K562 (cell line): ENCODE data around the gene AP2M1. TPM values are rescaled to one million over a fixed set of nuclear protein-coding genes. Genes with fewer than 3 reads are reported as not detected.

ENCODE experiments used
- COPS2 ChIP-seq: fragments of 450-650 bp; conservative IDR thresholded peaks from 2 replicates; pipeline ENCODE4 v1.6.1; 2016; ENCODE audit warnings: mild to moderate bottlenecking, moderate library complexity
- GATA2 ChIP-seq: sonication (generic); formaldehyde crosslinking; IDR thresholded peaks from 2 replicates; pipeline ENCODE4 v1.4.0; 2020; ENCODE audit warnings: mild to moderate bottlenecking, missing genetic modification reagents
- HLTF ChIP-seq: fragments of 450-650 bp; IDR thresholded peaks from 2 replicates; pipeline ENCODE4 v1.6.1; 2016
- MCM3 ChIP-seq: fragments of 450-650 bp; IDR thresholded peaks from 2 replicates; pipeline ENCODE4 v1.6.1; 2016
- MCM7 ChIP-seq, 2 experiments: fragments of 450-650 bp; IDR thresholded peaks; 2 replicates each; pipeline ENCODE4 v1.6.1; 2016 to 2018
- NBN ChIP-seq: fragments of 450-650 bp; IDR thresholded peaks from 2 replicates; pipeline ENCODE4 v1.6.1; 2016; ENCODE audit warnings: low read depth, mild to moderate bottlenecking
- NELFE ChIP-seq: IDR thresholded peaks from 2 replicates; pipeline ENCODE4 v1.6.1; 2011; ENCODE audit warnings: mild to moderate bottlenecking; ENCODE audit not compliant: insufficient read depth, insufficient read length
- NFYB ChIP-seq: IDR thresholded peaks from 2 replicates; pipeline ENCODE4 v1.6.1; 2011; ENCODE audit warnings: mild to moderate bottlenecking, moderate library complexity; ENCODE audit not compliant: insufficient read length; ENCODE audit errors: extremely low read depth
- NRF1 ChIP-seq, 2 experiments: fragments of 450-650 bp; IDR thresholded peaks in 1 of 2; conservative IDR thresholded peaks in 1 of 2; 2 replicates each; pipeline ENCODE4 v1.6.1; 2014; ENCODE audit warnings: mild to moderate bottlenecking in 2 of 2
- PHB2 ChIP-seq: fragments of 450-650 bp; IDR thresholded peaks from 2 replicates; pipeline ENCODE4 v1.6.1; 2017; ENCODE audit warnings: low read depth
- RBM14 ChIP-seq: fragments of 200-400 bp; formaldehyde crosslinking; IDR thresholded peaks from 2 replicates; pipeline ENCODE4 v1.6.1; 2018; ENCODE audit warnings: low read depth, mild to moderate bottlenecking, low read length, moderate library complexity, borderline replicate concordance; ENCODE audit not compliant: insufficient read depth
- TBL1XR1 ChIP-seq, 2 experiments: IDR thresholded peaks; 2 replicates each; pipeline ENCODE4 v1.6.1; 2012; ENCODE audit warnings: improper control_type of control experiment in 2 of 2, low read length in 2 of 2, mild to moderate bottlenecking in 1 of 2
- TCF7L2 ChIP-seq: fragments of 150-350 bp; IDR thresholded peaks from 2 replicates; pipeline ENCODE4 v1.6.1; 2016; ENCODE audit warnings: low read depth, mild to moderate bottlenecking, low read length, moderate library complexity
- TEAD2 ChIP-seq: fragments of 450-650 bp; IDR thresholded peaks from 2 replicates; pipeline ENCODE4 v1.6.1; 2016; ENCODE audit warnings: missing genetic modification characterization, control low read depth, missing compliant biosample characterization
- ZC3H11A ChIP-seq: IDR thresholded peaks from 2 replicates; pipeline ENCODE4 v1.6.1; 2012; ENCODE audit warnings: low read depth, low read length, improper control_type of control experiment
- ZFP1 ChIP-seq: fragments of 450-650 bp; formaldehyde crosslinking; IDR thresholded peaks from 2 replicates; pipeline ENCODE4 v1.4.0; 2020; ENCODE audit warnings: mild to moderate bottlenecking, mixed read lengths
- ZFP36 ChIP-seq: fragments of 150-350 bp; IDR thresholded peaks from 2 replicates; pipeline ENCODE4 v1.6.1; 2018; ENCODE audit warnings: low read length, low read depth; ENCODE audit not compliant: partially characterized antibody
- ZNF311 ChIP-seq: fragments of 250-450 bp; sonication (Bioruptor Pico); IDR thresholded peaks from 2 replicates; pipeline ENCODE4 v1.4.0; 2020; ENCODE audit warnings: mild to moderate bottlenecking, moderate library complexity
- ZNF57 ChIP-seq: fragments of 450-650 bp; formaldehyde crosslinking; IDR thresholded peaks from 2 replicates; pipeline ENCODE4 v1.4.0; 2020; ENCODE audit warnings: mild to moderate bottlenecking, moderate library complexity
- ZNF644 ChIP-seq: fragments of 200-800 bp; sonication (Bioruptor generic); IDR thresholded peaks from 2 replicates; pipeline ENCODE4 v1.6.1; 2016; ENCODE audit warnings: low read depth, missing genetic modification characterization, missing compliant biosample characterization
- polyA plus RNA-seq, 8 experiments: library from polyadenylated mRNA; depleted of rRNA in 4 of 8; stranded (reverse) in 5 of 8; unstranded in 3 of 8; fragments of >200 nt; fragmentation: Nextera tagmentation in 2 of 8; fragmentation: Illumina TruSeq in 1 of 8; extraction: Ambion mirVana in 2 of 8; extraction: Trizol in 1 of 8; gene quantifications; 2 replicates each; pipeline versions ENCODE4 v1.2.1 to v1.2.3, GENCODE V29; 2011 to 2014; ENCODE audit warnings: inconsistent platforms in 1 of 8, missing spikeins in 1 of 8
- total RNA-seq, 7 experiments: library from RNA; depleted of rRNA in 6 of 7; stranded (reverse); fragments of >200 nt in 6 of 7; fragmentation: Illumina TruSeq in 2 of 7; extraction: Trizol in 2 of 7; gene quantifications; 2 replicates each; pipeline versions ENCODE4 v1.2.1 to v1.2.3, GENCODE V29; 2011 to 2021; ENCODE audit warnings: low replicate concordance in 1 of 7
- TF ChIP-seq, protein P1 (sequence below), 2 experiments: fragments of 450-650 bp; IDR thresholded peaks; 2 replicates each; pipeline ENCODE4 v1.6.1; 2018; ENCODE audit warnings: mild to moderate bottlenecking in 2 of 2, low read depth in 1 of 2; ENCODE audit not compliant: partially characterized antibody in 2 of 2
- TF ChIP-seq, protein P2 (sequence below): conservative IDR thresholded peaks from 2 replicates; pipeline ENCODE4 v1.6.1; 2011; ENCODE audit warnings: low read depth, mild to moderate bottlenecking, low read length; ENCODE audit not compliant: control insufficient read depth
- TF ChIP-seq, protein P3 (sequence below): fragments of 250-450 bp; sonication (Bioruptor Pico); IDR thresholded peaks from 2 replicates; pipeline ENCODE4 v1.4.0; 2020; ENCODE audit warnings: mild to moderate bottlenecking, moderate library complexity

Gene AP2M1
- total and polyA plus RNA-seq, 9 of the 15 experiments (the other 6 are each of a cell fraction or from before 2014, with no cell fraction given) = 118 to 505 (median 296) TPM

DNA sequence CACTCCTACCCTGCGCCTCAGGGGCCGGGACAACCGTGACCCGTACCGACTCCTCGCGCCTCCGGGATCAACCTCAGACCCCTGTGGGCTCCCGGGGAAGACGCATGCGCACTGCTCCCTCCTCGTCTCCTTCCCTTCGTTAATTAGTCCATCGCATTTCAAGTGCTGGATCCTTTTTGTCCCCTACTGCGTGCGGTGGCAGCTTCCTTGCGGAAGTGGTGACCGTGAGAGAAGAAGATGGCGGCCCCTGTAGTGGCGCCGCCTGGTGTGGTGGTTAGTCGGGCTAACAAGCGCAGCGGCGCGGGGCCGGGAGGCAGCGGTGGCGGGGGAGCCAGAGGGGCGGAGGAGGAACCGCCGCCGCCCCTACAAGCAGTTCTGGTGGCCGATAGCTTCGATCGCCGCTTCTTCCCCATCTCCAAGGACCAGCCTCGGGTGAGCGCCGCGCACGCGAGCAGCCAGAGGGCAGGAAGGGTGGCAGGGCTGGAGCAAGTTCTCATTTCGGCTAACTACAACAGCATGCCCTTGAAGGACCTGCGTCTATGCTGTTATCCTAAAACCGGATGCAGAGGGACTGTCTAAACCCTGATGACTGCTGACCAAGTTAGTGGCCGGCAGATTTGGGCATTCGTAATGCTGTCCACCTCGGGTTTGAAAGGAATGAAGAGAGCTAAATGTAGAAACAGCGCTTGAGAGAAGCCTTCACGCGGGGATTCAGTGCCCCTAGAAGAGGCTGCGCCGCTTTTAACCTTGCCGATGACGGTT, 39.3 kb upstream of the AP2M1 start, which contains the start of gene EIF2B5 (continued):
- TF ChIP-seq ZFP36 (peak; percentile 29), ZNF57 (CRISPR knock-in tag) (no peak), RBM14 (no peak), TBL1XR1 (IDR thresholded peaks at IDR 0.05; ENCODE audit: low read length in 2 of 2) (peak in 1 of 2 experiments; percentile 57; a peak in 1 of 4 replicates), ZFP1 (no peak), ZNF311 (no peak), ZNF644 (no peak), COPS2 (no peak), MCM3 (no peak), HLTF (peak; percentile 43; the same call in 1 of the 2 replicates), NFYB (no peak), GATA2 (CRISPR knock-in tag) (no peak), ZC3H11A (no peak), MCM7 (IDR thresholded peaks at IDR 0.05) (no peak), NBN (peak; percentile 88; the same call in 1 of the 2 replicates), NRF1 (conservative IDR thresholded peaks at IDR 0.05 in 1 of 2, IDR thresholded peaks at IDR 0.05 in 1 of 2) (peak; percentile 93 to 94), TEAD2 (tag) (no peak), NELFE (no peak), PHB2 (no peak), TCF7L2 (no peak)
- TF ChIP-seq, protein P1, sequence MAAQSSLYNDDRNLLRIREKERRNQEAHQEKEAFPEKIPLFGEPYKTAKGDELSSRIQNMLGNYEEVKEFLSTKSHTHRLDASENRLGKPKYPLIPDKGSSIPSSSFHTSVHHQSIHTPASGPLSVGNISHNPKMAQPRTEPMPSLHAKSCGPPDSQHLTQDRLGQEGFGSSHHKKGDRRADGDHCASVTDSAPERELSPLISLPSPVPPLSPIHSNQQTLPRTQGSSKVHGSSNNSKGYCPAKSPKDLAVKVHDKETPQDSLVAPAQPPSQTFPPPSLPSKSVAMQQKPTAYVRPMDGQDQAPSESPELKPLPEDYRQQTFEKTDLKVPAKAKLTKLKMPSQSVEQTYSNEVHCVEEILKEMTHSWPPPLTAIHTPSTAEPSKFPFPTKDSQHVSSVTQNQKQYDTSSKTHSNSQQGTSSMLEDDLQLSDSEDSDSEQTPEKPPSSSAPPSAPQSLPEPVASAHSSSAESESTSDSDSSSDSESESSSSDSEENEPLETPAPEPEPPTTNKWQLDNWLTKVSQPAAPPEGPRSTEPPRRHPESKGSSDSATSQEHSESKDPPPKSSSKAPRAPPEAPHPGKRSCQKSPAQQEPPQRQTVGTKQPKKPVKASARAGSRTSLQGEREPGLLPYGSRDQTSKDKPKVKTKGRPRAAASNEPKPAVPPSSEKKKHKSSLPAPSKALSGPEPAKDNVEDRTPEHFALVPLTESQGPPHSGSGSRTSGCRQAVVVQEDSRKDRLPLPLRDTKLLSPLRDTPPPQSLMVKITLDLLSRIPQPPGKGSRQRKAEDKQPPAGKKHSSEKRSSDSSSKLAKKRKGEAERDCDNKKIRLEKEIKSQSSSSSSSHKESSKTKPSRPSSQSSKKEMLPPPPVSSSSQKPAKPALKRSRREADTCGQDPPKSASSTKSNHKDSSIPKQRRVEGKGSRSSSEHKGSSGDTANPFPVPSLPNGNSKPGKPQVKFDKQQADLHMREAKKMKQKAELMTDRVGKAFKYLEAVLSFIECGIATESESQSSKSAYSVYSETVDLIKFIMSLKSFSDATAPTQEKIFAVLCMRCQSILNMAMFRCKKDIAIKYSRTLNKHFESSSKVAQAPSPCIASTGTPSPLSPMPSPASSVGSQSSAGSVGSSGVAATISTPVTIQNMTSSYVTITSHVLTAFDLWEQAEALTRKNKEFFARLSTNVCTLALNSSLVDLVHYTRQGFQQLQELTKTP (IDR thresholded peaks at IDR 0.05; ENCODE audit: low read depth in 1 of 2, partially characterized antibody in 2 of 2) = peak in 1 of 2 experiments; percentile 34
- TF ChIP-seq, protein P2, sequence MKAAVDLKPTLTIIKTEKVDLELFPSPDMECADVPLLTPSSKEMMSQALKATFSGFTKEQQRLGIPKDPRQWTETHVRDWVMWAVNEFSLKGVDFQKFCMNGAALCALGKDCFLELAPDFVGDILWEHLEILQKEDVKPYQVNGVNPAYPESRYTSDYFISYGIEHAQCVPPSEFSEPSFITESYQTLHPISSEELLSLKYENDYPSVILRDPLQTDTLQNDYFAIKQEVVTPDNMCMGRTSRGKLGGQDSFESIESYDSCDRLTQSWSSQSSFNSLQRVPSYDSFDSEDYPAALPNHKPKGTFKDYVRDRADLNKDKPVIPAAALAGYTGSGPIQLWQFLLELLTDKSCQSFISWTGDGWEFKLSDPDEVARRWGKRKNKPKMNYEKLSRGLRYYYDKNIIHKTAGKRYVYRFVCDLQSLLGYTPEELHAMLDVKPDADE = peak; percentile 70
- TF ChIP-seq, protein P3, sequence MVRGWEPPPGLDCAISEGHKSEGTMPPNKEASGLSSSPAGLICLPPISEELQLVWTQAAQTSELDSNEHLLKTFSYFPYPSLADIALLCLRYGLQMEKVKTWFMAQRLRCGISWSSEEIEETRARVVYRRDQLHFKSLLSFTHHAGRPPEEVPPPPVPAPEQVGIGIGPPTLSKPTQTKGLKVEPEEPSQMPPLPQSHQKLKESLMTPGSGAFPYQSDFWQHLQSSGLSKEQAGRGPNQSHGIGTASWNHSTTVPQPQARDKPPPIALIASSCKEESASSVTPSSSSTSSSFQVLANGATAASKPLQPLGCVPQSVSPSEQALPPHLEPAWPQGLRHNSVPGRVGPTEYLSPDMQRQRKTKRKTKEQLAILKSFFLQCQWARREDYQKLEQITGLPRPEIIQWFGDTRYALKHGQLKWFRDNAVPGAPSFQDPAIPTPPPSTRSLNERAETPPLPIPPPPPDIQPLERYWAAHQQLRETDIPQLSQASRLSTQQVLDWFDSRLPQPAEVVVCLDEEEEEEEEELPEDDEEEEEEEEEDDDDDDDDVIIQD (CRISPR knock-in tag) = no peak
